ENCODE measurements around the gene PRM2.

DNA sequence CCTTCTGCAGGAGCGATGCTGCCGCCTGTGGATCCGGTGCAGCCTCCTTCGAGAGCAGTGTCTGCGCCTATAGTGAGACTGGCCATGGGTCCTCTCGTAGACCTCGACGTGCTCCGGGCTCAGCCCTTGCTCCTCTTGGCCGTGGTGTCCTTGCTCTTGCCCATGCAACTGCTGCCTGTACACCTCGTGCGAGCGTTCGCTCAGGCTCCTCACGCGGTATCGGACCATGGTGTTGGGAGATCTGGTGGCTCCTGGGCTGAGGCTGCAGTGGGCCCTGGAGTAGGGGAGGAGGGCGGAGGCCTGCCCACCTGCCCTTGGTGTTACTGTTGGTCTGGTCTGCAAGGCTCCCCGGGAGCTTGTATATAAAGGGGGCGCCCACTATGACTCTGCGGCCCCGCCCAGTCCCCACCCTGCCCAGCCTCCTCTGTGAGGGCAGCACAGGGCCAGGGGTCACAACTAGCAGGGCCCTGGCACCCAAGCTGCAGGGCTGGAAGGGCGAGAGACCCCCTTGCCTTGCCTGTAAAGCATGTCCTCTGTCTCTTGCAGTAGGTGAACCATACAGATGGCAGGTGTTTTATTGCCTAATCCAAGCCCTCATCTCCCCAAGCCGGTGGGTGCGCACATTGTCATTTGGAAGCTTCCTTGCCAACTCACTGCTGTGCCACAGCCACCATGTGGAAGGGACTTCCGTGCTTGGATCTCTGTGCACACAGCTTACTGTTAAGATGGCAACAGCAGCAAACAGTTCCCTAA is at the start of gene PRM2:
- TF ChIP-seq, protein P1, sequence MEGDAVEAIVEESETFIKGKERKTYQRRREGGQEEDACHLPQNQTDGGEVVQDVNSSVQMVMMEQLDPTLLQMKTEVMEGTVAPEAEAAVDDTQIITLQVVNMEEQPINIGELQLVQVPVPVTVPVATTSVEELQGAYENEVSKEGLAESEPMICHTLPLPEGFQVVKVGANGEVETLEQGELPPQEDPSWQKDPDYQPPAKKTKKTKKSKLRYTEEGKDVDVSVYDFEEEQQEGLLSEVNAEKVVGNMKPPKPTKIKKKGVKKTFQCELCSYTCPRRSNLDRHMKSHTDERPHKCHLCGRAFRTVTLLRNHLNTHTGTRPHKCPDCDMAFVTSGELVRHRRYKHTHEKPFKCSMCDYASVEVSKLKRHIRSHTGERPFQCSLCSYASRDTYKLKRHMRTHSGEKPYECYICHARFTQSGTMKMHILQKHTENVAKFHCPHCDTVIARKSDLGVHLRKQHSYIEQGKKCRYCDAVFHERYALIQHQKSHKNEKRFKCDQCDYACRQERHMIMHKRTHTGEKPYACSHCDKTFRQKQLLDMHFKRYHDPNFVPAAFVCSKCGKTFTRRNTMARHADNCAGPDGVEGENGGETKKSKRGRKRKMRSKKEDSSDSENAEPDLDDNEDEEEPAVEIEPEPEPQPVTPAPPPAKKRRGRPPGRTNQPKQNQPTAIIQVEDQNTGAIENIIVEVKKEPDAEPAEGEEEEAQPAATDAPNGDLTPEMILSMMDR (conservative IDR thresholded peaks at IDR 0.05; ENCODE audit: low read depth in 2 of 2): no peak
- TF ChIP-seq POLR2AphosphoS5 (IDR thresholded peaks at IDR 0.05; ENCODE audit: low read depth) (no peak), EZH2 (IDR thresholded peaks at IDR 0.05; ENCODE audit: low read depth, unreplicated experiment) (no peak), ZNF331 (CRISPR knock-in tag; IDR thresholded peaks at IDR 0.05; ENCODE audit: low read depth) (no peak), ZNF114 (CRISPR knock-in tag; IDR thresholded peaks at IDR 0.05) (no peak), JUNB (IDR thresholded peaks at IDR 0.05; ENCODE audit: unreplicated experiment) (no peak)
- TF ChIP-seq, protein P2, sequence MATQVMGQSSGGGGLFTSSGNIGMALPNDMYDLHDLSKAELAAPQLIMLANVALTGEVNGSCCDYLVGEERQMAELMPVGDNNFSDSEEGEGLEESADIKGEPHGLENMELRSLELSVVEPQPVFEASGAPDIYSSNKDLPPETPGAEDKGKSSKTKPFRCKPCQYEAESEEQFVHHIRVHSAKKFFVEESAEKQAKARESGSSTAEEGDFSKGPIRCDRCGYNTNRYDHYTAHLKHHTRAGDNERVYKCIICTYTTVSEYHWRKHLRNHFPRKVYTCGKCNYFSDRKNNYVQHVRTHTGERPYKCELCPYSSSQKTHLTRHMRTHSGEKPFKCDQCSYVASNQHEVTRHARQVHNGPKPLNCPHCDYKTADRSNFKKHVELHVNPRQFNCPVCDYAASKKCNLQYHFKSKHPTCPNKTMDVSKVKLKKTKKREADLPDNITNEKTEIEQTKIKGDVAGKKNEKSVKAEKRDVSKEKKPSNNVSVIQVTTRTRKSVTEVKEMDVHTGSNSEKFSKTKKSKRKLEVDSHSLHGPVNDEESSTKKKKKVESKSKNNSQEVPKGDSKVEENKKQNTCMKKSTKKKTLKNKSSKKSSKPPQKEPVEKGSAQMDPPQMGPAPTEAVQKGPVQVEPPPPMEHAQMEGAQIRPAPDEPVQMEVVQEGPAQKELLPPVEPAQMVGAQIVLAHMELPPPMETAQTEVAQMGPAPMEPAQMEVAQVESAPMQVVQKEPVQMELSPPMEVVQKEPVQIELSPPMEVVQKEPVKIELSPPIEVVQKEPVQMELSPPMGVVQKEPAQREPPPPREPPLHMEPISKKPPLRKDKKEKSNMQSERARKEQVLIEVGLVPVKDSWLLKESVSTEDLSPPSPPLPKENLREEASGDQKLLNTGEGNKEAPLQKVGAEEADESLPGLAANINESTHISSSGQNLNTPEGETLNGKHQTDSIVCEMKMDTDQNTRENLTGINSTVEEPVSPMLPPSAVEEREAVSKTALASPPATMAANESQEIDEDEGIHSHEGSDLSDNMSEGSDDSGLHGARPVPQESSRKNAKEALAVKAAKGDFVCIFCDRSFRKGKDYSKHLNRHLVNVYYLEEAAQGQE (IDR thresholded peaks at IDR 0.05; ENCODE audit: unreplicated experiment): no peak
